HepG2 (cell line): Measurements from ENCODE around the gene JAZF1. TPM values are rescaled to one million over a fixed set of nuclear protein-coding genes. Genes with fewer than 3 reads are reported as not detected.

Experiments
- ATAC-seq: fragments of 200-7000 bp; cut with Tn5 transposase; 3 replicates; pipeline ENCODE4 v1.9.1; 2020; ENCODE audit warnings: mild to moderate bottlenecking, moderate library complexity
- BruUV-seq: library from RNA; stranded (reverse); fragments of 400-500 nt; replicated peaks from 2 replicates; lab custom pipeline; 2021; lab: Mats Ljungman, UMichigan
- CTCF ChIA-PET: fragments of 300-600 bp; formaldehyde crosslinking; extraction: SDS; loops from one replicate; lab custom pipeline; 2021; ENCODE audit warnings: low total read pairs, inconsistent platforms, low intra/inter-chr PET ratio; lab: Yijun Ruan, JAX
- POLR2A ChIA-PET: fragments of 350-600 bp; sonication (Branson Sonifier 250); formaldehyde crosslinking; loops from one replicate; lab custom pipeline; 2020; ENCODE audit warnings: antibody characterized with exemption, inconsistent platforms; lab: Yijun Ruan, JAX
- DNase-seq: peaks from one replicate; pipeline ENCODE4 v3.0.0-alpha.2; 2015; ENCODE audit warnings: low spot score
- FAIRE-seq: peaks from 3 replicates; lab custom pipeline; 2011; peaks lifted over from hg19 to GRCh38; lab: Jason Lieb, UNC
- H2AFZ ChIP-seq: one replicate; pipeline ENCODE4 v1.6.1; 2011; ENCODE audit warnings: low read length, inconsistent platforms
- H3K27ac ChIP-seq: fragments of 300-600 bp; 3 replicates; pipeline ENCODE4 v1.8.0; 2011; ENCODE audit warnings: mixed run types, mild to moderate bottlenecking, mixed read lengths, low read length, inconsistent platforms; ENCODE audit not compliant: insufficient read depth; ENCODE audit errors: extremely low read length
- H3K27me3 ChIP-seq, 2 experiments: fragments of 200-600 bp in 1 of 2; 2 replicates in 1 of 2; 3 replicates in 1 of 2; pipeline versions ENCODE4 v1.6.0 to v1.8.0; 2011; ENCODE audit warnings: low read length in 2 of 2, mild to moderate bottlenecking in 2 of 2, moderate library complexity in 2 of 2, inconsistent platforms in 1 of 2; ENCODE audit not compliant: insufficient read depth in 2 of 2, control insufficient read depth in 1 of 2
- H3K36me3 ChIP-seq, 2 experiments: fragments of 200-600 bp in 1 of 2; replicated peaks in 1 of 2; 2 replicates in 1 of 2; 3 replicates in 1 of 2; pipeline versions ENCODE4 v1.5.1 to v1.8.0; 2011; ENCODE audit warnings: low read length in 2 of 2, inconsistent platforms in 1 of 2; ENCODE audit not compliant: insufficient read depth in 2 of 2, control insufficient read depth in 1 of 2
- H3K4me1 ChIP-seq: 2 replicates; pipeline ENCODE4 v1.5.1; 2012; ENCODE audit warnings: low read length, inconsistent platforms; ENCODE audit not compliant: insufficient read depth
- H3K4me2 ChIP-seq: 2 replicates; pipeline ENCODE4 v1.6.0; 2011; ENCODE audit warnings: low read depth, low read length, inconsistent platforms
- H3K4me3 ChIP-seq, 3 experiments: fragments of 200-600 bp in 1 of 3; sonication (generic), shearing (Covaris generic) in 1 of 3; replicated peaks in 1 of 3; 2 replicates each; pipeline ENCODE4 v1.5.1; 2011 to 2016; ENCODE audit warnings: low read length in 3 of 3, inconsistent platforms in 2 of 3, low read depth in 2 of 3, mild to moderate bottlenecking in 2 of 3, control low read depth in 1 of 3, mixed read lengths in 1 of 3; ENCODE audit not compliant: insufficient read depth in 1 of 3
- H3K79me2 ChIP-seq: one replicate; pipeline ENCODE4 v1.6.1; 2011; ENCODE audit warnings: low read length, inconsistent platforms; ENCODE audit not compliant: insufficient read depth
- H3K9ac ChIP-seq: 2 replicates; pipeline ENCODE4 v1.6.0; 2011; ENCODE audit warnings: mild to moderate bottlenecking, low read depth, low read length, inconsistent platforms; ENCODE audit not compliant: insufficient read depth
- H3K9me3 ChIP-seq: 2 replicates; pipeline ENCODE4 v1.5.1; 2012; ENCODE audit warnings: mild to moderate bottlenecking, low read length
- H4K20me1 ChIP-seq: 2 replicates; pipeline ENCODE4 v1.6.0; 2011; ENCODE audit warnings: inconsistent platforms, mild to moderate bottlenecking, low read length, moderate library complexity; ENCODE audit not compliant: insufficient read depth
- ADNP ChIP-seq: sonication (generic); formaldehyde crosslinking; IDR thresholded peaks from 2 replicates; pipeline ENCODE4 v1.4.0; 2020; ENCODE audit warnings: missing genetic modification reagents
- HMG20B ChIP-seq: conservative IDR thresholded peaks from 2 replicates; pipeline ENCODE4 v1.6.1; 2016; ENCODE audit warnings: missing genetic modification reagents, missing compliant biosample characterization
- IKZF4 ChIP-seq: sonication (generic); formaldehyde crosslinking; IDR thresholded peaks from 2 replicates; pipeline ENCODE4 v1.5.1; 2020; ENCODE audit warnings: borderline replicate concordance, mild to moderate bottlenecking, low read depth, missing genetic modification reagents; ENCODE audit errors: not compliant biosample characterization
- LRRFIP1 ChIP-seq: sonication (generic); formaldehyde crosslinking; conservative IDR thresholded peaks from 2 replicates; pipeline ENCODE4 v1.4.0; 2020; ENCODE audit warnings: missing genetic modification reagents
- NAIF1 ChIP-seq: sonication (generic); formaldehyde crosslinking; IDR thresholded peaks from 2 replicates; pipeline ENCODE4 v1.5.0; 2020; ENCODE audit warnings: mild to moderate bottlenecking, missing genetic modification reagents, borderline replicate concordance
- SMAD1 ChIP-seq: sonication (generic); formaldehyde crosslinking; IDR thresholded peaks from 2 replicates; pipeline ENCODE4 v1.4.0; 2020; ENCODE audit warnings: missing genetic modification reagents, low read depth, mild to moderate bottlenecking, borderline replicate concordance
- THYN1 ChIP-seq: sonication (generic); formaldehyde crosslinking; IDR thresholded peaks from 2 replicates; pipeline ENCODE4 v1.8.1; 2023; ENCODE audit warnings: low read depth, mild to moderate bottlenecking, moderate library complexity, missing genetic modification reagents, borderline replicate concordance
- WIZ ChIP-seq: sonication (generic); formaldehyde crosslinking; IDR thresholded peaks from 2 replicates; pipeline ENCODE4 v1.5.1; 2020; ENCODE audit warnings: mild to moderate bottlenecking, missing genetic modification reagents
- ZBTB25 ChIP-seq: IDR thresholded peaks from 2 replicates; pipeline ENCODE4 v1.6.1; 2018; ENCODE audit warnings: missing genetic modification reagents
- ZNF253 ChIP-seq: sonication (generic); formaldehyde crosslinking; IDR thresholded peaks from 2 replicates; pipeline ENCODE4 v1.8.0; 2022; ENCODE audit warnings: mild to moderate bottlenecking, missing genetic modification reagents, borderline replicate concordance
- ZNF572 ChIP-seq: sonication (generic); formaldehyde crosslinking; IDR thresholded peaks from 2 replicates; pipeline ENCODE4 v1.5.1; 2020; ENCODE audit warnings: mild to moderate bottlenecking, missing genetic modification reagents
- ZNF644 ChIP-seq: IDR thresholded peaks from 2 replicates; pipeline ENCODE4 v1.6.1; 2016; ENCODE audit warnings: low read depth
- ZNF687 ChIP-seq: sonication (generic); formaldehyde crosslinking; IDR thresholded peaks from 2 replicates; pipeline ENCODE4 v1.5.1; 2020; ENCODE audit warnings: mild to moderate bottlenecking, missing genetic modification reagents, moderate library complexity
- WGBS: methylation state at CpG from one replicate; pipeline ENCODE4 v1.1.6; 2017; ENCODE audit warnings: low lambda C conversion rate; 5-methylcytosine and 5-hydroxymethylcytosine counted together
- in situ Hi-C: cut with HindIII; loops from 2 replicates; pipeline ENCODE4 v1.10.0; 2017; ENCODE audit warnings: low pct_unique_long_range_greater_than_20kb; ENCODE audit not compliant: extremely low pct_ligation_motif_present
- intact Hi-C: fragments of 100-400 bp; cut with micrococcal nuclease; formaldehyde crosslinking; loops from one replicate; pipeline ENCODE4 v1.10.0; 2022; ENCODE audit not compliant: unreplicated experiment
- polyA plus RNA-seq, 8 experiments: library from polyadenylated mRNA; depleted of rRNA in 3 of 8; stranded (reverse) in 7 of 8; unstranded in 1 of 8; fragments of >200 nt; fragmentation: Illumina TruSeq in 4 of 8; extraction: Trizol in 4 of 8; gene quantifications; 2 replicates each; pipeline versions ENCODE4 v1.2.1 to v1.2.3, GENCODE V29; 2011 to 2016; ENCODE audit warnings: low read depth in 4 of 8, missing spikeins in 1 of 8, mixed read lengths in 1 of 8; ENCODE audit not compliant: insufficient read depth in 1 of 8
- total RNA-seq, 5 experiments: library from RNA; depleted of rRNA; stranded (reverse); fragments of >200 nt; fragmentation: Illumina TruSeq; extraction: Trizol; gene quantifications; 2 replicates each; pipeline ENCODE4 v1.2.3, GENCODE V29; 2016; ENCODE audit warnings: low read depth in 1 of 5
- TF ChIP-seq, protein P1 (sequence below): sonication (generic); formaldehyde crosslinking; conservative IDR thresholded peaks from 2 replicates; pipeline ENCODE4 v1.4.0; 2020; ENCODE audit warnings: missing genetic modification reagents

Gene JAZF1
- total and polyA plus RNA-seq, 2 of the 13 experiments (the other 11 are each of a cell fraction or from before 2014, with no cell fraction given): not detected

DNA sequence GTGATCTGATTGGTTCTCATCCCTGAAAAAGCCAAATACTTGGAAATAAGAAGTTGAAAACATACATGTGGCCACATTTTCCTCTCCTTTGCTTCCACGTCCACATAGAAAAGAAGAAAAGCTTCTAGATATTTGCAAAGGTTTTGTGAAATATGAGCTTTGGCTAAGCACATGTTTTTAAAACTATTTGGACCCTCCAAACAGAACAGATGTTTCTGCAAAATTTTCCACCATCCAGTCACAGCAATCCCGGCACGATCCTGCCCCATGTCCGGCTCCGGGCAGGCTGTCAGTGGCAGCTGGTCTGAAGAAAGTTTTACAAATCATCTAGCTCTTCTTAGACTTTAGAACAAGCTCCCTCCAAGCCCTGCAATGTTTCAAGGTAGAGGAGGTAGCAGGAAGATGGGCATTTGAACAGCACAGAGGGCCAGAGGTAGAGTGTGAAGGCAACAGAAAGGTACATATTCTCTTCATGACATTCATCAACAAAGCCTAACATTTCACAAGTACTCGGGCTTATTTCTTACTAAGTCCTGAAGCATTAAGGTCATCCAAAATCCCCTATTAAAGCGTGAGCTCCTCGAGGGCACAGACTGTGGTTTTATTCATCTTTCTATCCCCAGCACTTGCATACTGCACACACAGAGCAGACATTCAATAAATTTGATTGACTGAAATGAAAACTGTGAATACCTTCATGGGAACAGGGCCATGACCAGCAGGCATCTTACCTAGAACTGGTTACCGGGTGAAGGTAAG, 110.1 kb downstream of the JAZF1 start:
- Histone ChIP-seq H2AFZ (no peak overlapping the region), H3K27ac (no peak overlapping the region), H3K9me3 (no peaks in the 10 kb centered on the region), H3K9ac (no peak overlapping the region), H3K4me3 (no peak overlapping the region), H3K79me2 (no peaks in the 10 kb centered on the region), H3K4me1 (no peaks in the 10 kb centered on the region), H3K4me2 (no peak overlapping the region), H3K27me3 (peaks cover 3 to 23% of the 10 kb centered on the region in 2 experiments; a peak in 4 of 5 replicates), H3K36me3 (no peaks in the 10 kb centered on the region), H4K20me1 (no peaks in the 10 kb centered on the region)
- DNase-seq (no peak), ATAC-seq (no peak), FAIRE-seq (no peak)
- in situ Hi-C loops (no loop called here), intact Hi-C loops (no loop called here)
- CTCF ChIA-PET: no interaction called here
- 37% methylated on average over 9 of the region's 9 CpGs for WGBS
- no TSS peak for BruUV-seq
- POLR2A ChIA-PET: no interaction called here
- TF ChIP-seq LRRFIP1: no peak
- TF ChIP-seq ZNF572 (CRISPR knock-in tag): no peak
- TF ChIP-seq WIZ (CRISPR knock-in tag): no peak
- no peak for TF ChIP-seq NAIF1 (CRISPR knock-in tag)
- no peak for TF ChIP-seq SMAD1 (CRISPR knock-in tag)
- no peak for TF ChIP-seq ADNP (CRISPR knock-in tag)
- TF ChIP-seq, protein P1, sequence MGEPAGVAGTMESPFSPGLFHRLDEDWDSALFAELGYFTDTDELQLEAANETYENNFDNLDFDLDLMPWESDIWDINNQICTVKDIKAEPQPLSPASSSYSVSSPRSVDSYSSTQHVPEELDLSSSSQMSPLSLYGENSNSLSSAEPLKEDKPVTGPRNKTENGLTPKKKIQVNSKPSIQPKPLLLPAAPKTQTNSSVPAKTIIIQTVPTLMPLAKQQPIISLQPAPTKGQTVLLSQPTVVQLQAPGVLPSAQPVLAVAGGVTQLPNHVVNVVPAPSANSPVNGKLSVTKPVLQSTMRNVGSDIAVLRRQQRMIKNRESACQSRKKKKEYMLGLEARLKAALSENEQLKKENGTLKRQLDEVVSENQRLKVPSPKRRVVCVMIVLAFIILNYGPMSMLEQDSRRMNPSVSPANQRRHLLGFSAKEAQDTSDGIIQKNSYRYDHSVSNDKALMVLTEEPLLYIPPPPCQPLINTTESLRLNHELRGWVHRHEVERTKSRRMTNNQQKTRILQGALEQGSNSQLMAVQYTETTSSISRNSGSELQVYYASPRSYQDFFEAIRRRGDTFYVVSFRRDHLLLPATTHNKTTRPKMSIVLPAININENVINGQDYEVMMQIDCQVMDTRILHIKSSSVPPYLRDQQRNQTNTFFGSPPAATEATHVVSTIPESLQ: no peak
- TF ChIP-seq ZBTB25 (CRISPR knock-in tag): no peak
- TF ChIP-seq ZNF687 (CRISPR knock-in tag): no peak
- no peak for TF ChIP-seq HMG20B (CRISPR knock-in tag)
- TF ChIP-seq ZNF253 (CRISPR knock-in tag): no peak
- no peak for TF ChIP-seq IKZF4
- TF ChIP-seq ZNF644 (CRISPR knock-in tag): no peak
- no peak for TF ChIP-seq THYN1 (CRISPR knock-in tag)
